GM21526 (cell line): ENCODE results near the gene CASZ1.

Experiments
- ATAC-seq: cut with Tn5 transposase; IDR thresholded peaks from one replicate; pipeline ENCODE4 v1.9.1; 2021; ENCODE audit warnings: moderate library complexity; ENCODE audit not compliant: unreplicated experiment, low FRiP score

Gene CASZ1

DNA sequence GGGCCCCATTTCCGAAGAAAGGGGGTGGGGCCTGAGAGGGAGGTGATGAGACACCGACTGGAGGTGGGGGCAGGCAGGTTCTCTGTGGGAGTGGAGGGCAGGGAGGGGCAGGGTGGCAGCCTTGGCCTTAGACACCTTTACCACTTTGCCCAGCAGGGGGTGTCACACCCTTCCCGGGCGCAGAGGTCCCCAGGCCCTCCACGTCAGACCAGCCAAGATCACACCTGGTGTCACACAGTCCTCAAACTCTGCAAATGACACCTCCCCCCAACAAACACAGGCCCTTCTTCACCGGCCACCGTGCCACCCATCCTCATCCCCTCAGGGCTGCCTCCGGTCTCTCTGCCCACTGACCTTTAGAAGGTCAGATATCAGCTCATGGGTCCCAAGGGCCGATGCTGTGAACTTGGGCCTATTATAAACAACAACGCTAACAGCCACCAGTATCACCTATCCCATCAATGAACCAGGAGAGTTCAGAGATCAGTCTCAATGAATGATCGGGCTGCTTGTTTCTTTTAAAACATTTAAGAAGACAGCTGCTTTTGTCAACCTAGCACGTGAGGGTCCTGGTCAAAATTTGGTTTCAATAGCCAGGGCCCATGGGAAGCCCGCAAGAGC lies 103.9 kb downstream of the CASZ1 start:
- no peak for ATAC-seq

DNA sequence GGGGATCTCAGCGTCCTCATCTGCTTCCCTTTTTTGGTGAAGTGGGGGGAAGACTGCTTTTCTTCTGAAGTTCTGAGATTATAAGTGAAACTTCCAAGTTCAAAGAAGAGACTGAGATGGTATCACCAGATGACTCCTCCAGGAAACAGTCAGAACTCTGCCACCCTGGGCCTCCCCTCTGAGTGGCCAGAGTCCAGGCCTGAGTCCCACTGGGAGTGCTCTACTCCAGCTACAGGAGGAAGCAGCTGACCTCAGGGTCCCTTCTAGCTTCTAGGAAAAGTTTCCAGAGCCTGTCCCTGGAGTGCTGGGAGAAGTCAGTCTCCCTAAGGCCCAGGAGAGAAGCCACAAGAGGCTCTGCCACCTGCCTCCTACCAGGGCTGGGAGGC lies 104.7 kb downstream of the CASZ1 start:
- no peak for ATAC-seq

- no peak for ATAC-seq
Observed at GRCh38 chr1:10691075-10691739, 105.2 kb downstream of the CASZ1 start.

- no peak for ATAC-seq
Observed at GRCh38 chr1:10690484-10690883, 106.0 kb downstream of the CASZ1 start.

GRCh38 chr1:10688409-10688786 lies 108.0 kb downstream of the CASZ1 start:
- ATAC-seq = no peak

DNA sequence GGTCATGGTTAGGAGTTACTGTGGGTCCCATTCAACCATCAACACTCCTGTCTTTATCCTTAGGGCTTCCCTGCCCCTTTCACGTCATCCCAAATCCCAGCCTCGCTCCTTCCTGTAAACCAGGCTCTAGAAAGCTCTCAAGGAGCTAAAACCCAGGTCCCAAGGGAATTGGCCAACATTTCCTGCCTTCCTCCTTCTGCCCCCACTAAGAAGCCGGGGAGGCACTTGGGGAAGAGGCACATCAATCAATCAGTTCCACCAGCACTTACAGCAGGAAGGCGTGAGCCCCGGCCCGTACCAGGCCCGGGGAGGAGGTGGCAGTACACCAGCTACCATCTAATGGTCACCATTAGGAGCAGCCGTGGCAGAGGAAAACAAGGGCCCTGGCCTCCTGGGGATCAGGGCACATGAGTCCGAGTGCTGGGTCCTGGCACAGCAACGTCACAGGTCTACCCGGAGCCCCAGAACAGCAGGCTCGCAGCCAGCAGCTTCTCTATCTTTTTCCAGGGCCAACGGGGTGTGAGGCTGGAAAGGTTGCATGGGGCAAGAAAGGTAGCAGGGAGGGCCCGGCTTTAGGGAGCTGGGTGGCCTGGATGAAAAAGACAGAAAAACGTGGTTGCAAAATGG lies 108.6 kb downstream of the CASZ1 start:
- no peak for ATAC-seq

DNA sequence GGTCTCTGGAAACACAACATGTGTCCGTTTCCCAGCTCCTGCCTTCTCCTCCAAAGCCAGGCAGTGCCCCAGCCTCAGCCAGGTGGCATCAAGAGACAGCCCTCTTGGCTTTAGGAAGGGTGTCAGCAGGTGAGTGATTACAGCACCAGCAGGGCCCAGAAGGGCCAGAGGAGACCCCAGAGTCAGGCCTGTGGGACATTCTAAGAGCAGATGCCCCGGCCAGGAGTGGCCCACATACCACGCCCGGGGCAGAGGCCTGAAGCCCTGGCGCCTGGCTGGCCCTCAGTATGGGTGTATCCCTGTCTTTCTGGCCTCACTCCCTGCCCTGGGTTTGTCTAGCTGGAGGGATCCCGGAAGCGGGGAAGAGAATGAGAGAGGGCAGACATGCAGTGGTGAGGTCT lies 109.2 kb downstream of the CASZ1 start:
- no peak for ATAC-seq

DNA sequence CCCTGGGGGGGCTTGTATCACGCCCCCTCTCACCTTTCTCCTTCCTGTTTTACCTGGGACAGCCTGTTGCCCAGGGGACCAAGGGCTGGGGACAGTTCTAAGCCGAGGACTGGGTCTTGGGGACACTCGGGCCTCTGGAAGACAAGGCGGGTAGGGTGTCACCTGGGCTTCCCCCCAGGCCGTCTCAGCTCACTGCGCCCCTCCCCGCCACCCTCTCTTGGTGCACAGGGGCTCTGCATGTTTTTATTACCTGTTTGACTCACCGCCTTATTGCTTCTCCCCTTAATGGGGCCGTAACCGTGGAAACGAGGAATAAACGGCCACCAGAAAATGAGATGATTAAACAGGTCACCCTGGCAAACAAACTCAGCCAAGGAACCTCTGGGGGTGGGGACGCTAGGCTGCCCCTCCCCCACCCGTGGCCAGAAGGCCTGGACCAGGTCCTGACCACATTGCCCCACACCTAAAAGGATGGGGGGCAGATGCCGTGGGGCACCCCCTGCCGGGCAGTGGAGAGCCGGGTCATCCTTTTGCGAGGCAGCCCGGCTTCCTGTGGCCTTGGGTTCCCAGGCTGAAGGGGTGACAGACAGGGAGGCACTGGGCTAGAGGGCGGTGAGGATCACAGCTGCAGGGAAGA lies 109.9 kb downstream of the CASZ1 start:
- no peak for ATAC-seq

- ATAC-seq = no peak
Observed at GRCh38 chr1:10685808-10686403, 110.5 kb downstream of the CASZ1 start.

DNA sequence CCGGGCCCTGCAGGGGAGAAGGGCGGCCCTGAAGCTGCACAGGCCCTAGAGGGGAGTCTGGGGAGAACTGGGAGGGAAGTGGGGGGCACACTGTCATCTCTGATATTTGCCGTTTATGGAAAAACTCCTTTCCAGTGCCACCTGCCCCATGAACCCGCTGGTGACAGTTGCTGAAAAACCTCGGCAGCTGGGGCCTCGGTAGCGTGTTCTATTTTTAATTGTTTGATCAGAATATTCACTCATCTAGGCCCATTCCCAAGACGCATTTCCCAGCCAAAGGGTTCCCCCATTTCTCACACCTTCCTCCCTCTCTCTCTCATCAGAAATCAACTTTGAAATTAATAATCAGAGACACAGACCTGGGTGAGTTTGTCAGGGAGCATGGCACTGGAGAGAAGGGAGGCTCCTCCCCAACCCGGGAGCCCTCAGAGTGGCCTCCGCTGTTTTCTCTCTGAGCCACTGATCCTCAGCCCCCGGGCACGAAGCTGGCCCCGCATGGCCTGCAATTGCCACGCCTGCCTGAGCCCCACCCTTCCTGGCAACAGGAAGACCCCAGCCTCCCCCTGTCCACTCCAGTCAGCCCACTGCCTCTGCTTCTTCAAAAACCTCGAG lies 111.1 kb downstream of the CASZ1 start:
- ATAC-seq = no peak

DNA sequence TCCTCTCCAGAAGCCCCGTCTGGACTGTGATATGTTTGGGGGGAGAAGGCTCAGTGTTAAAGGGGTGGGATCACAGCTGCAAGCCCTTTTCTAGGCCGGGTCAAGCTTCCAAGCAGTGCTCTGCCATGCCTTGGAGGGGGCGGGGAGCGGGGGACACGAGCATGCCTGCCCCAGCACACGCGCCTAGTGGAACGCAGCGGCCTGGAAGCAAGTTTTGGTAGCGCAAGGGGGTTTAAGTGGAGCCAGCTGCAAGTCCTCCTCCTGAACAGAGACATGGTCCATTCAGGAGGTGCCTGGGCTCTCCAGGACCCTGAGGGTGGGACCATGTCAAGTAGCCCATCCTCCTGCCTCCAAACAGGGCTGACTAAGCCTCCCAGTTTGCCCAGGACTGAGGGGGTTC lies 112.2 kb downstream of the CASZ1 start:
- ATAC-seq = no peak

DNA sequence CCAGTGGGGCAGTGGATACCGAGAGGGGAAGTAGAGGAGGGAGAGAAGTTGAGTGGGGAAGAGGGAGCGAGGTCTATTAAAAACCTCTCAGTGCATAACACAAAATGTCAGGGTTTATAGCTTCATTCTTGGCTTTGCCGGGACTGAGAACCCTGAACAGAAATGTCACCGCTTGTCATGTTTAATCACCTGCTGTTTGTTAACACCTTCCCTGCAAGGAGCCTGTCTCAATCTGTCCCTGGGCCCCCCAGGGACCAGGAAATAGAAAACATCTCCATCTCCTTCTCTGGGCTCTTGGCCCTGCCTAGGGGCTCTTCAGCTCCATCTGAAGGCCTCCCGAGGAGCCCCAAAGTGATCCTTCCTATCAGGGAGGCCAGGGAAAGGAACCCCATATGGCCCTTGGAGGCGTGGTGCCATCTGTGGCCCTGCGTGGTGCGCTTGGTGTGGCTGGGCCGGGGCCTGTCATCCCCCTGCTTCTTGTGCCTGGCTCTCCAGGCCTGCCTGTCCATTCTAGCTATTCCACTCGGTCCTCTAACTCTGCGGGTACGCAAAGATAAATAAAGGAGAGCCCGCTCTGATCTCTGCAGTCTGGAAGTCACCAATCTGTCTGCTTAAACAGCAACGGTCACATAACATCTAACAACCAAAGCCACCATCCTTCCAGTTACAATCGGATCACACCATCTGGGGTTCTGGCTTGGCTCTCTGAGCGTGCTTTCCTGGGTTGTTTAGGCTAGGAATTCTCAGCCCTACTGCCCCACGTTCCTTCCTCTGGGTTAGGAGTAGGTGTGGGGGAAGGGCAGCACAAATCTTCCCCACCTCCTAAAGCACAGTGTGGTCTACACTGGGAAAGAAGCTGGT lies 113.8 kb downstream of the CASZ1 start:
- no peak for ATAC-seq

GRCh38 chr1:10682108-10682445 lies 114.4 kb downstream of the CASZ1 start:
- ATAC-seq = no peak

- no peak for ATAC-seq
Observed at GRCh38 chr1:10681296-10682107, 114.9 kb downstream of the CASZ1 start.

DNA sequence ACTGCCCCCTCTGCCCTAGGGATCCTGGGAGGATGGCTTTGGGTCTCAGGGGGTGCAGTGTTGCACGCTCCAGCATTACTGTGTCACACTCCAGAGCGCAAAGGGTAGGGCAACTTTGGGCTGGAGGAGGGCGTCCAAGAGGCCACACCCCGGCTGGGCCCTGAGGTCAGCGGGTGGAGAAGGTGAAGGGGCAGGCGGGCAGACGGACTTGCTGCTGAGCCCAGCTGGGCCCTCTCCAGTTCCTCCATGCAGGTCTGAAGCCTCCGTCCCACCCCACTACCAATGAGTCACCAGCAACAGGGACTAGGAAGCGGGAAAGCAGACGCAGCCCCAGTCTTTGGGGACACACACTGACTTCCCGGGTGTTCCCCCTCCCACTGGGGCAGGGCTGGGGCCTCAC lies 116.0 kb downstream of the CASZ1 start:
- ATAC-seq = no peak

GRCh38 chr1:10679496-10680220 lies 116.8 kb downstream of the CASZ1 start:
- ATAC-seq = no peak

DNA sequence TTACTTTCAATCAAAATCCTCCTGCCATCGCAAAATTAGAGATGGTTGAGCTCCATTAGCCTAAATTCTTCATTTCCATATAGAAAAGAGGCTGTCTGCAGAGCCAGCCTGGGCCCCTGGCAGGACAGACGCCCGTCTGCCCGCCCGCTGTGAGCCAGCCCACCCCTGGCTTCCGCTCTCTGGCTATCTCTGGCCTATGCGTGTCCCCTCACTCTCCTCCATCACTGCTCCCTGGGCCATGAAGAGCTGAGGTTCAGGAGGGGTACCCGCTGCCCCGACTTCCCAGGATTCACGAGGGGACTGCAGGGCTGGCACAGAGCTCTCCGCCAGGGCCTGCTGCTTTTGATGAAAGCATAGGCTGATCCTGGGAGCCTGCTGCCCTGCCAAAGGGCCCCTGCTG lies 117.6 kb downstream of the CASZ1 start:
- ATAC-seq = no peak

GRCh38 chr1:10678402-10678801 lies 118.0 kb downstream of the CASZ1 start:
- no peak for ATAC-seq
